ENCODE results near the gene ODAD3. TPM values are rescaled to one million over a fixed set of nuclear protein-coding genes. Genes with fewer than 3 reads are reported as not detected.

Gene ODAD3
- total and polyA plus RNA-seq, 5 donors from 2014 or later, result not detected

- H3K27ac Mint-ChIP-seq, result no peak overlapping the region
- peaks cover 4% of the 10 kb centered on the region for H3K36me3 ChIP-seq (ENCODE audit: control insufficient read depth, insufficient read depth, low read length)
- peaks cover 0 to 3% (median 0%) of the 10 kb centered on the region in 4 donors for H3K4me1 Mint-ChIP-seq
- no peaks in the 10 kb centered on the region for H3K4me1 ChIP-seq (ENCODE audit: control insufficient read depth, insufficient read depth, low read length, poor library complexity, severe bottlenecking)
- DNase-seq (no peak), ATAC-seq (ENCODE audit: low read depth in 2 of 2) (no peak)
- no peaks in the 10 kb centered on the region for H3K9me3 Mint-ChIP-seq
- H3K9me3 ChIP-seq (ENCODE audit: control insufficient read depth in 2 of 2, low read length in 2 of 2), result no peaks in the 10 kb centered on the region
- H3K27me3 Mint-ChIP-seq, result no peaks in the 10 kb centered on the region
- no peaks in the 10 kb centered on the region for H3K36me3 Mint-ChIP-seq
- H3K4me3 Mint-ChIP-seq, result no peak overlapping the region
- H3K27me3 ChIP-seq (ENCODE audit: control insufficient read depth, insufficient read depth, low read length), result no peaks in the 10 kb centered on the region
- no peak overlapping the region for H3K4me3 ChIP-seq (ENCODE audit: low read depth, low read length)
- H3K27ac ChIP-seq (ENCODE audit: insufficient read depth, low read length, poor library complexity, severe bottlenecking), result no peak overlapping the region
These were observed 15.8 kb upstream of the ODAD3 start for GRCh38 chr19:11450570-11451326.

- Histone ChIP-seq H3K4me1 (ENCODE audit: control insufficient read depth, insufficient read depth, low read length, poor library complexity, severe bottlenecking) (no peaks in the 10 kb centered on the region), H3K27ac (ENCODE audit: insufficient read depth, low read length, poor library complexity, severe bottlenecking) (no peak overlapping the region), H3K9me3 (ENCODE audit: control insufficient read depth in 2 of 2, low read length in 2 of 2) (no peaks in the 10 kb centered on the region), H3K36me3 (ENCODE audit: control insufficient read depth, insufficient read depth, low read length) (peaks cover 21% of the 10 kb centered on the region), H3K4me3 (ENCODE audit: low read depth, low read length) (no peak overlapping the region), H3K27me3 (ENCODE audit: control insufficient read depth, insufficient read depth, low read length) (no peaks in the 10 kb centered on the region)
- no peak overlapping the region for H3K4me3 Mint-ChIP-seq
- no peak for DNase-seq
- no peaks in the 10 kb centered on the region for H3K27me3 Mint-ChIP-seq
- H3K9me3 Mint-ChIP-seq, result no peaks in the 10 kb centered on the region
- ATAC-seq (ENCODE audit: low read depth in 2 of 2), result no peak
- no peak overlapping the region for H3K27ac Mint-ChIP-seq
- H3K4me1 Mint-ChIP-seq, result peaks cover 0 to 2% (median 0%) of the 10 kb centered on the region in 4 donors
- H3K36me3 Mint-ChIP-seq, result no peaks in the 10 kb centered on the region
These were observed 14.1 kb upstream of the ODAD3 start for GRCh38 chr19:11448923-11449554.

GRCh38 chr19:11448410-11448809 is 13.5 kb upstream of the ODAD3 start:
- DNase-seq (no peak), ATAC-seq (ENCODE audit: low read depth in 2 of 2) (no peak)
- Histone ChIP-seq H3K27me3 (ENCODE audit: control insufficient read depth, insufficient read depth, low read length) (no peaks in the 10 kb centered on the region), H3K4me3 (ENCODE audit: low read depth, low read length) (no peak overlapping the region), H3K4me1 (ENCODE audit: control insufficient read depth, insufficient read depth, low read length, poor library complexity, severe bottlenecking) (no peaks in the 10 kb centered on the region), H3K27ac (ENCODE audit: insufficient read depth, low read length, poor library complexity, severe bottlenecking) (no peak overlapping the region), H3K9me3 (ENCODE audit: control insufficient read depth in 2 of 2, low read length in 2 of 2) (no peaks in the 10 kb centered on the region), H3K36me3 (ENCODE audit: control insufficient read depth, insufficient read depth, low read length) (peaks cover 27% of the 10 kb centered on the region)
- Mint-ChIP-seq H3K27me3 (no peaks in the 10 kb centered on the region), H3K27ac (no peak overlapping the region), H3K4me1 (peaks cover 0 to 2% (median 0%) of the 10 kb centered on the region in 4 donors), H3K9me3 (no peaks in the 10 kb centered on the region), H3K36me3 (no peaks in the 10 kb centered on the region), H3K4me3 (no peak overlapping the region)

- no peak for DNase-seq
- Mint-ChIP-seq H3K27ac (no peak overlapping the region), H3K36me3 (no peaks in the 10 kb centered on the region), H3K9me3 (no peaks in the 10 kb centered on the region), H3K4me1 (peaks cover 0 to 2% (median 0%) of the 10 kb centered on the region in 4 donors), H3K27me3 (no peaks in the 10 kb centered on the region), H3K4me3 (no peak overlapping the region)
- no peak for ATAC-seq (ENCODE audit: low read depth in 2 of 2)
- Histone ChIP-seq H3K4me1 (ENCODE audit: control insufficient read depth, insufficient read depth, low read length, poor library complexity, severe bottlenecking) (no peaks in the 10 kb centered on the region), H3K4me3 (ENCODE audit: low read depth, low read length) (no peak overlapping the region), H3K27ac (ENCODE audit: insufficient read depth, low read length, poor library complexity, severe bottlenecking) (no peak overlapping the region), H3K27me3 (ENCODE audit: control insufficient read depth, insufficient read depth, low read length) (no peaks in the 10 kb centered on the region), H3K36me3 (ENCODE audit: control insufficient read depth, insufficient read depth, low read length) (peaks cover 34% of the 10 kb centered on the region), H3K9me3 (ENCODE audit: control insufficient read depth in 2 of 2, low read length in 2 of 2) (no peaks in the 10 kb centered on the region)
These were observed 12.7 kb upstream of the ODAD3 start for GRCh38 chr19:11447347-11448262.

GRCh38 chr19:11446652-11447301 is 11.9 kb upstream of the ODAD3 start:
- H3K9me3 ChIP-seq (ENCODE audit: control insufficient read depth in 2 of 2, low read length in 2 of 2), result no peaks in the 10 kb centered on the region
- H3K27me3 ChIP-seq (ENCODE audit: control insufficient read depth, insufficient read depth, low read length), result no peaks in the 10 kb centered on the region
- peak in 2 of 3 donors; percentile 24 to 28 for DNase-seq
- no peak overlapping the region for H3K27ac ChIP-seq (ENCODE audit: insufficient read depth, low read length, poor library complexity, severe bottlenecking)
- peaks cover 0 to 5% (median 2%) of the 10 kb centered on the region in 4 donors for H3K4me1 Mint-ChIP-seq
- peak in 1 of 2 donors; percentile 65 for ATAC-seq (ENCODE audit: low read depth in 2 of 2)
- no peak overlapping the region for H3K27ac Mint-ChIP-seq
- peaks cover 42% of the 10 kb centered on the region for H3K36me3 ChIP-seq (ENCODE audit: control insufficient read depth, insufficient read depth, low read length)
- H3K36me3 Mint-ChIP-seq, result peaks cover 5% of the 10 kb centered on the region
- H3K9me3 Mint-ChIP-seq, result no peaks in the 10 kb centered on the region
- no peaks in the 10 kb centered on the region for H3K4me1 ChIP-seq (ENCODE audit: control insufficient read depth, insufficient read depth, low read length, poor library complexity, severe bottlenecking)
- no peak overlapping the region for H3K4me3 Mint-ChIP-seq
- no peak overlapping the region for H3K4me3 ChIP-seq (ENCODE audit: low read depth, low read length)
- no peaks in the 10 kb centered on the region for H3K27me3 Mint-ChIP-seq

GRCh38 chr19:11446271-11446651 is 11.3 kb upstream of the ODAD3 start:
- H3K27ac ChIP-seq (ENCODE audit: insufficient read depth, low read length, poor library complexity, severe bottlenecking), result no peak overlapping the region
- peaks cover 8% of the 10 kb centered on the region for H3K36me3 Mint-ChIP-seq
- peaks cover 0 to 8% (median 3%) of the 10 kb centered on the region in 4 donors for H3K4me1 Mint-ChIP-seq
- no peaks in the 10 kb centered on the region for H3K27me3 Mint-ChIP-seq
- peaks cover 47% of the 10 kb centered on the region for H3K36me3 ChIP-seq (ENCODE audit: control insufficient read depth, insufficient read depth, low read length)
- H3K4me3 Mint-ChIP-seq, result no peak overlapping the region
- DNase-seq (no peak), ATAC-seq (ENCODE audit: low read depth in 2 of 2) (no peak)
- H3K9me3 ChIP-seq (ENCODE audit: control insufficient read depth in 2 of 2, low read length in 2 of 2), result no peaks in the 10 kb centered on the region
- H3K27me3 ChIP-seq (ENCODE audit: control insufficient read depth, insufficient read depth, low read length), result no peaks in the 10 kb centered on the region
- H3K4me1 ChIP-seq (ENCODE audit: control insufficient read depth, insufficient read depth, low read length, poor library complexity, severe bottlenecking), result no peaks in the 10 kb centered on the region
- no peak overlapping the region for H3K27ac Mint-ChIP-seq
- H3K9me3 Mint-ChIP-seq, result no peaks in the 10 kb centered on the region
- no peak overlapping the region for H3K4me3 ChIP-seq (ENCODE audit: low read depth, low read length)

GRCh38 chr19:11445141-11445540 is 10.2 kb upstream of the ODAD3 start:
- no peak for ATAC-seq (ENCODE audit: low read depth in 2 of 2)
- H3K36me3 Mint-ChIP-seq, result peaks cover 15% of the 10 kb centered on the region
- Histone ChIP-seq H3K4me1 (ENCODE audit: control insufficient read depth, insufficient read depth, low read length, poor library complexity, severe bottlenecking) (no peaks in the 10 kb centered on the region), H3K9me3 (ENCODE audit: control insufficient read depth in 2 of 2, low read length in 2 of 2) (no peaks in the 10 kb centered on the region), H3K36me3 (ENCODE audit: control insufficient read depth, insufficient read depth, low read length) (peaks cover 55% of the 10 kb centered on the region), H3K27me3 (ENCODE audit: control insufficient read depth, insufficient read depth, low read length) (no peaks in the 10 kb centered on the region), H3K27ac (ENCODE audit: insufficient read depth, low read length, poor library complexity, severe bottlenecking) (no peak overlapping the region), H3K4me3 (ENCODE audit: low read depth, low read length) (no peak overlapping the region)
- no peak for DNase-seq
- no peak overlapping the region for H3K27ac Mint-ChIP-seq
- H3K9me3 Mint-ChIP-seq, result no peaks in the 10 kb centered on the region
- H3K4me3 Mint-ChIP-seq, result no peak overlapping the region
- H3K4me1 Mint-ChIP-seq, result peaks cover 0 to 11% (median 4%) of the 10 kb centered on the region in 4 donors
- no peaks in the 10 kb centered on the region for H3K27me3 Mint-ChIP-seq

Data from CD4-positive, CD25-positive, alpha-beta regulatory T cell (primary cell).